ENCODE data around the gene PRPF19. TPM values are rescaled to one million over a fixed set of nuclear protein-coding genes. Genes with fewer than 3 reads are reported as not detected.

PRPF19 gene
- total RNA-seq, 1 experiment from 2014 or later = 160 TPM

DNA sequence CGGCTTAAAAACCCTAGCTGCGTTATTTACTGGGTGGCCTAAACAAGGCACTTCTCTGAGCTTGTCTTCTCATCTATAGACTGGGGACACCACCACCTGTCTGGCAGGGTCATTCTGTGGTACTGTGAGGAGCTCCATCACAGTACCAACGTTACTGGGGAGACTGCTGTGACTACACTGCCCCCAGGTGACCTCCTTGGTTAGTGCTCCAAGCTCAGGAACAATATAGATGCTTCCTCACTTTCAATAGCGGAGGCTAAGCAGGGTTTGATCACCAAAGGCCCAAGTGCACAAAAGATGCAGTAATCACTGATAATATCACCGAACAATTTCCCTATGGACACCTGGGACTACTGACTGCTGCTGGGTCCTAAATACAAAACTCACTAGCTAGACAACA is 18.8 kb downstream of the PRPF19 start:
- DNase-seq = no peak
- TF ChIP-seq CTCF (conservative IDR thresholded peaks at IDR 0.05) (peak; percentile 67), EZH2 (IDR thresholded peaks at IDR 0.05; ENCODE audit: low read depth) (no peak)
- CTCF ChIA-PET = interaction anchor here (0.6 to 1.5 kb wide), 3 partner anchors 12 to 66 kb away, joined by 4 to 21 read pairs (median 5); no protein-coding TSS in a partner anchor
- Histone ChIP-seq H3K4me2 (no peak overlapping the region), H3K9me3 (ENCODE audit: insufficient read depth, low read depth) (no peaks in the 10 kb centered on the region), H4K20me1 (ENCODE audit: insufficient read depth) (peaks cover 7% of the 10 kb centered on the region), H2AFZ (no peak overlapping the region), H3K4me3 (no peak overlapping the region), H3K36me3 (ENCODE audit: low read depth) (no peaks in the 10 kb centered on the region), H3F3A (ENCODE audit: insufficient read depth, low read depth) (peaks cover 23% of the 10 kb centered on the region), H3K27me3 (ENCODE audit: insufficient read depth, low read depth) (no peaks in the 10 kb centered on the region), H3K27ac (no peak overlapping the region), H3K79me2 (ENCODE audit: low read depth) (no peaks in the 10 kb centered on the region), H3K4me1 (replicated peaks; ENCODE audit: insufficient read depth) (no peaks in the 10 kb centered on the region), H3K9me2 (ENCODE audit: insufficient read depth) (no peaks in the 10 kb centered on the region)
- BruUV-seq (replicated peaks) = no TSS peak
- POLR2A ChIA-PET (ENCODE audit: unreplicated experiment) = interaction anchor here (0.6 to 0.7 kb wide), 2 partner anchors 28 to 61 kb away, joined by 4 to 5 read pairs; no protein-coding TSS in a partner anchor
- intact Hi-C loops (cut with micrococcal nuclease; ENCODE audit: unreplicated experiment) = loop anchor here (1.0 kb wide), 2 partner anchors 56 to 112 kb away; no protein-coding TSS in a partner anchor

DNA sequence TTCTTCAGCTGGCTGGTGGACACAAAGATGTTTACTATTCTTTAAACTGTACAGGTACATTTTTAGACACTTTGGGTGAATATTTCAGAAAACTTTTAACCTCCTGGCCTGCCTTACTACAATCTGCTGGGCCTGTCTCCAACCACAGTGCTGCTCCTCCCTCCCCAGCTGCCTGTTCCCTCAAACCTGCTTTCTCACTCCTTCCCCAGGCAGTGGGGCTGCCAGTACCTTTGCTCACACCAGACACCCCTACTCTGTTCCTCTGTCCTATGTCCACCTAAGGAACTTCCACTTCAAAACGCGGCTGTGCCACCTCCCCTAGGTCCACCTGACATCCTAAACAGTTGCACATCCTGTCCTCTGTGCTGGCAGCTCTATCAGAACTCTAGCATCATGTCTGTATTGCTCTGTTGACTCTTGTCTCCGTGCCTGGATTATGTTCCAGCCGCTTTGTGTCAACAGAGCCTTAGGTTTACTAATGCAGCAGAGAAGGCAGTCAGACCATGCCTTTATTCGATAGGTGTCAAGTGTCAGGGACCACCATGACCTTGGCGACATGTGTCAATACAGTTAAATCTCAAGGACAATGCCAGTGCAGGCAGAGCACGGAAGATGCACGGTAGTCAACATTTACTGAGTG is 25.6 kb downstream of the PRPF19 start:
- Histone ChIP-seq H3K4me3 (no peak overlapping the region), H3K4me2 (no peak overlapping the region), H3K9me3 (ENCODE audit: insufficient read depth, low read depth) (no peaks in the 10 kb centered on the region), H3K27me3 (ENCODE audit: insufficient read depth, low read depth) (no peaks in the 10 kb centered on the region), H3K36me3 (ENCODE audit: low read depth) (no peaks in the 10 kb centered on the region), H3F3A (ENCODE audit: insufficient read depth, low read depth) (no peaks in the 10 kb centered on the region), H3K4me1 (replicated peaks; ENCODE audit: insufficient read depth) (no peaks in the 10 kb centered on the region), H3K27ac (no peak overlapping the region), H3K9me2 (ENCODE audit: insufficient read depth) (no peaks in the 10 kb centered on the region), H2AFZ (no peak overlapping the region), H4K20me1 (ENCODE audit: insufficient read depth) (no peaks in the 10 kb centered on the region), H3K79me2 (ENCODE audit: low read depth) (no peaks in the 10 kb centered on the region)
- BruUV-seq (replicated peaks) = no TSS peak
- POLR2A ChIA-PET (ENCODE audit: unreplicated experiment) = no interaction called here
- peak in 1 of 2 experiments; percentile 31 for DNase-seq
- no peak for TF ChIP-seq EZH2 (IDR thresholded peaks at IDR 0.05; ENCODE audit: low read depth)
- TF ChIP-seq CTCF (conservative IDR thresholded peaks at IDR 0.05) = no peak
- intact Hi-C loops (cut with micrococcal nuclease; ENCODE audit: unreplicated experiment) = no loop called here
- CTCF ChIA-PET = no interaction called here

GRCh38 chr11:60879971-60880588 is 26.3 kb downstream of the PRPF19 start:
- Histone ChIP-seq H3K4me3 (no peak overlapping the region), H3K36me3 (ENCODE audit: low read depth) (no peaks in the 10 kb centered on the region), H3K27ac (no peak overlapping the region), H3K9me2 (ENCODE audit: insufficient read depth) (no peaks in the 10 kb centered on the region), H3F3A (ENCODE audit: insufficient read depth, low read depth) (no peaks in the 10 kb centered on the region), H3K4me2 (no peak overlapping the region), H3K79me2 (ENCODE audit: low read depth) (no peaks in the 10 kb centered on the region), H4K20me1 (ENCODE audit: insufficient read depth) (no peaks in the 10 kb centered on the region), H3K9me3 (ENCODE audit: insufficient read depth, low read depth) (no peaks in the 10 kb centered on the region), H2AFZ (no peak overlapping the region), H3K4me1 (replicated peaks; ENCODE audit: insufficient read depth) (no peaks in the 10 kb centered on the region), H3K27me3 (ENCODE audit: insufficient read depth, low read depth) (no peaks in the 10 kb centered on the region)
- ChIA-PET CTCF (no interaction called here), POLR2A (ENCODE audit: unreplicated experiment) (no interaction called here)
- BruUV-seq (replicated peaks) = no TSS peak
- no peak for TF ChIP-seq EZH2 (IDR thresholded peaks at IDR 0.05; ENCODE audit: low read depth)
- TF ChIP-seq CTCF (conservative IDR thresholded peaks at IDR 0.05) = no peak
- peak in 1 of 2 experiments; percentile 32 for DNase-seq
- intact Hi-C loops (cut with micrococcal nuclease; ENCODE audit: unreplicated experiment) = no loop called here

Measured in PC-9 (cell line).